GM12891 (cell line): Measurements from ENCODE around the gene JAZF1.

Source experiments
- PAX5 ChIP-seq: IDR thresholded peaks from 2 replicates; pipeline ENCODE4 v1.6.1; 2011; ENCODE audit warnings: low read length, moderate library complexity, mild to moderate bottlenecking; ENCODE audit not compliant: insufficient read depth, severe bottlenecking
- POLR2A ChIP-seq: IDR thresholded peaks from 2 replicates; pipeline ENCODE4 v1.6.1; 2011; ENCODE audit warnings: low read depth, low read length, control low read depth
- POLR2AphosphoS5 ChIP-seq: IDR thresholded peaks from 2 replicates; pipeline ENCODE4 v1.6.1; 2011; ENCODE audit warnings: low read depth, low read length, control low read depth
- SPI1 ChIP-seq: IDR thresholded peaks from 2 replicates; pipeline ENCODE4 v1.6.1; 2011; ENCODE audit warnings: low read depth, low read length, control low read depth

DNA sequence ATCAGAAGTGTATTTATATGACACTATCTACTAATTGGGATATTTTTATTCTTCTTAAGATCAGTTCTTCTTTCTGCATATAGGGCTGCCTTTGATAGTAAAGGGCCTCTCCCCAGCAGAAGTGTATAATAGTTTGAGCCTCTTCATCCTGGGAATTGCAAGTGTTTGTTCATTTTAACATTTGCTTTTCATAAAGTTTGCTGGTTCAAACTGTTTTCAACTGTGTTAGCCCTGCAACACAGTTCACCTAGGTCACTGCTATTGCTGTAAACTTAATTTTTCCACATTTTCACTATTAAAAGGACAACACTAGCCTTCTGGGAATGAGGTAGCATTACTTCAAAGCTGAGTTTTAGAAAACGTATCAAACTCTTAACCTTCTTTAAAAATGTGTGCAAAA is 2.8 kb downstream of the JAZF1 start:
- TF ChIP-seq POLR2AphosphoS5 (no peak), POLR2A (no peak), SPI1 (no peak), PAX5 (no peak)
